GM10847 (cell line): ENCODE results near the gene ACP1.

ENCODE experiments used
- POLR2A ChIP-seq: IDR thresholded peaks from 2 replicates; pipeline ENCODE4 v1.6.1; 2011; ENCODE audit not compliant: insufficient read length; ENCODE audit errors: extremely low read depth

The ACP1 gene

GRCh38 chr2:309954-310510, 45.3 kb downstream of the ACP1 start:
- no peak for TF ChIP-seq POLR2A

GRCh38 chr2:310994-311393, 46.2 kb downstream of the ACP1 start:
- no peak for TF ChIP-seq POLR2A

- no peak for TF ChIP-seq POLR2A
These were observed 49.2 kb downstream of the ACP1 start for GRCh38 chr2:313991-314390.

DNA sequence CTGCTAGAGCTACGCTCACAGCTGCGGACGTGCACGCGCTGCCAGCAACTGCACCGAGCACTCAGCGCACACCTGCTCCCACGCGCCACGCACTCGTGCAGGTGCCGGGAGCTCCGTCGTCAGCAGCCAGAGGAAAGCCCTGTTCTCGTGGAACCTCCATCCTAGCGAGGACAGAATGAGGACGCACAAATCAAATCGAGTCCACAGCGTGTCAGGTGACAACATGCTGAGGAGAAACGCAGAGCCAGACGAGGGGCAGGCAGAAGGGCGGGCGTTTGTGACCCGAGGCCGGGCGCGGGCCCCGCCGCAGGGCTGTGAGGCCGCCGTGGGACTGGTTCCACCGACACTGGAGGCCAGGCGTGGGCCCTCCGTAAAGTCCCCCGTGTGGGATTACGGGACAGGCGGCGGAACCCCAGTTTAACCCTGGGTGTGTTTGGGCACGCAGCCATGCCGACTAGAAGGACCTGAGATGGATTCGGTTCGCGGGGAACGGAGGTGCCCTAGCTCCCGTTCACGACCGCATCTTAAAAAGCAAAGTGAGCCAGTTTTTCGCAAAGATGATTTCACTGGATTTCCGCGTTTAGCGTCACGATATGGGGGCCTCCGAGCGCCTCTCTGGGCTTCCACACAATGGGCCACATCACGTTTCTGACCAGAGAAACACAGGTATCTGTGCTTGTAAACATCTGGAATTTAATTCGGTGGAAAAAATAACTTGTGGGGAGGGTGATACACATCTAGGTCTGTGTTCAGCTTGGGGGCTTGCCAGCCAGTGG, 50.0 kb downstream of the ACP1 start:
- TF ChIP-seq POLR2A: no peak

- no peak for TF ChIP-seq POLR2A
These were observed 51.6 kb downstream of the ACP1 start for GRCh38 chr2:316381-316780.

- TF ChIP-seq POLR2A: no peak
These were observed 53.0 kb downstream of the ACP1 start for GRCh38 chr2:317501-318424.

DNA sequence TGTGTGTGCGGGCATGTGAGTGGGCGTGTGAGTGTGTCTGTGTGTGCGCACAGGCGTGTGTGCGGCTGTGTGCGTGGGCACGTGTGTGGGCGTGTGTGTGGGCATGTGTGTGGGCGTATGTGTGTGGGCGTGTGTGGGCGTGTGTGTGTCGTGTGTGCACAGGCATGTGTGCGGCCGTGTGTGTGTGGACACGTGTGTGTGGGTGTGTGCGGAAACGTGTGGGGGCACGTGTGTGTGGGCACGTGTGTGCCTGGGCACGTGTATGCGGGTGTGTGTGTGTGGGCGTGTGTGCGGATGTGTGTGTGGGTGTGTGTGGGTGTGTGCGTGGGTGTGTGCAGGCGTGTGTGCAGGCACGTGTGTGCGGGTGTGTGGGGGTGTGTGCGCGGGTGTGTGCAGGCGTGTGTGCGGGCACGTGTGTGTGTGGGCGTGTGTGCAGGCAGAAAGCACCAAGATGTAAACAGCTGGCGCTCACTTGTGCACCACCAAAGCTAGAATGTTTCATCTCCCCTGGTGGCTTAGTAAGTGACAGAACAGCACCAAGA, 54.4 kb downstream of the ACP1 start:
- no peak for TF ChIP-seq POLR2A

- no peak for TF ChIP-seq POLR2A
These were observed 55.8 kb downstream of the ACP1 start for GRCh38 chr2:320561-320960.

DNA sequence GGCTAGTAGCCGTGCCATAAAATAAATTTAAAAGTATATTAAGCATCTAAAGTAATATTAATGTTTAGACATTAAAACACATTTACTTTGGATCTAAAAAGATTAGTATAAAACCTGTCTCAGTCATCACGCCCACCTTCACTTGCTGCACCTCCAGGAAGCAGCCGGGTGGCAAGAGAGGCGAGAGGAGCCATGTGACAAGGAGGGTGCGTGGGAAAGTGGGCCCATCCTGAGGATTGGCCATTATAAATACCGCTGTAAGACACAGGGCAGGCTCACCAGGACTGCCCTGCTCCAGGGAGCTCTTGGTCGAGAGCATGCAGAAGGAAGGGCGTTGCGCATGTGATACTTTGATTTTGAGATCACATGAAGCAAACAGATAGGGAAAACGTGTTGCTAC, 57.6 kb downstream of the ACP1 start:
- TF ChIP-seq POLR2A: no peak

GRCh38 chr2:323035-323434, 58.3 kb downstream of the ACP1 start:
- no peak for TF ChIP-seq POLR2A
